Body of pancreas (tissue), 4 donors: ENCODE measurements around the gene TPPP3. TPM values are rescaled to one million over a fixed set of nuclear protein-coding genes. Genes with fewer than 3 reads are reported as not detected.
"Not testable (repeated sequence)": the region's sequence is repeated elsewhere in the genome, so short reads cannot be mapped to it uniquely, and the experiment has no call there.

ENCODE experiments used
- ATAC-seq: fragments of 150-250 bp; one replicate; pipeline ENCODE4 v1.9.1; 2016
- DNase-seq, 4 donors: peaks; one replicate each; pipeline ENCODE4 v3.0.0-alpha.2; 2019
- H3K27ac ChIP-seq, 4 donors: fragments of 200-600 bp; sonication (generic); 1 replicate in 3 of 4; 2 replicates in 1 of 4; pipeline versions ENCODE4 v1.5.1 to v1.6.1; 2016 to 2019; ENCODE audit warnings: mild to moderate bottlenecking in 1 of 4, mixed read lengths in 1 of 4, moderate library complexity in 1 of 4
- H3K27me3 ChIP-seq, 2 donors: fragments of 200-600 bp; sonication (generic); one replicate each; pipeline ENCODE4 v1.6.0; 2016; ENCODE audit warnings: mild to moderate bottlenecking in 1 of 2
- H3K36me3 ChIP-seq, 2 donors: fragments of 200-600 bp; sonication (generic); replicated peaks in 1 of 2; 2 replicates each; pipeline ENCODE4 v1.5.1; 2016; ENCODE audit warnings: low read depth in 2 of 2; ENCODE audit not compliant: insufficient read depth in 1 of 2
- H3K4me1 ChIP-seq: fragments of 200-600 bp; sonication (generic); one replicate; pipeline ENCODE4 v1.6.0; 2016
- H3K4me3 ChIP-seq, 2 donors: fragments of 200-600 bp; sonication (generic); 1 replicate in 1 of 2; 2 replicates in 1 of 2; pipeline ENCODE4 v1.5.1; 2016 to 2019
- H3K9me3 ChIP-seq, 3 donors: fragments of 200-600 bp; sonication (generic); 1 replicate in 2 of 3; 2 replicates in 1 of 3; pipeline ENCODE4 v1.5.1; 2016
- POLR2A ChIP-seq, 3 donors: fragments of 450-650 bp; IDR thresholded peaks; one replicate each; pipeline ENCODE4 v1.6.1; 2016; ENCODE audit warnings: antibody characterized with exemption in 3 of 3, mild to moderate bottlenecking in 2 of 3
- WGBS, 2 donors: methylation state at CpG; one replicate each; pipeline ENCODE4 v1.1.5; 2017; 5-methylcytosine and 5-hydroxymethylcytosine counted together
- intact Hi-C: fragments of 100-400 bp; cut with DNase I; formaldehyde crosslinking; loops from one replicate; pipeline ENCODE4 v1.15.1; 2023
- total RNA-seq, 2 donors: library from RNA; depleted of rRNA; stranded (reverse); fragments of >200 nt; gene quantifications; one replicate each; pipeline ENCODE4 v1.1.0, GENCODE V29; 2016
- TF ChIP-seq, protein P1 (sequence below), 7 experiments: fragments of 450-650 bp in 4 of 7; fragments of 200-600 bp in 3 of 7; sonication (generic) in 3 of 7; IDR thresholded peaks; one replicate each; pipeline ENCODE4 v1.5.1; 2016 to 2019; ENCODE audit warnings: antibody characterized with exemption in 7 of 7

Gene TPPP3
- total RNA-seq, 2 donors from 2014 or later: 11.2 to 30.0 TPM

DNA sequence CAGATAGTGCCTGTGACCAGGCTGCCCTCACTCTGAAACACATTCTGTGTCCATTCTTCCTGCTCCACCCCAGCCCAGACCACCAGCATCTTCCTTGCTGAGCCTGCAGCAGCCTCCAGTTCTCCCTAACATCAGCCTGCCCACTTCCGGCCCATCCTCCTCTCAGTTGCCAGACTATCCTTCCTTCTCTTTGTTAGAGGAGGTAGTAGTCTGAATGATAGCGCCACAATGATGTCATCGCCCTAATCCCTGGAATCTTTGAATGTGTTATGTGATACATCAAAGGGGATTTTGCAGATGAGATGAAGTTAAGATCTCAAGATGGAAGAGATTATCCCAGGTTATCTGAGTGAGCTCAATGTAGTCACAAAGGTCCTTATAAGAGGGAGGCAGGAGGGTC is 26.2 kb upstream of the TPPP3 start:
- no peaks in the 10 kb centered on the region for H3K36me3 ChIP-seq
- TF ChIP-seq, protein P1, sequence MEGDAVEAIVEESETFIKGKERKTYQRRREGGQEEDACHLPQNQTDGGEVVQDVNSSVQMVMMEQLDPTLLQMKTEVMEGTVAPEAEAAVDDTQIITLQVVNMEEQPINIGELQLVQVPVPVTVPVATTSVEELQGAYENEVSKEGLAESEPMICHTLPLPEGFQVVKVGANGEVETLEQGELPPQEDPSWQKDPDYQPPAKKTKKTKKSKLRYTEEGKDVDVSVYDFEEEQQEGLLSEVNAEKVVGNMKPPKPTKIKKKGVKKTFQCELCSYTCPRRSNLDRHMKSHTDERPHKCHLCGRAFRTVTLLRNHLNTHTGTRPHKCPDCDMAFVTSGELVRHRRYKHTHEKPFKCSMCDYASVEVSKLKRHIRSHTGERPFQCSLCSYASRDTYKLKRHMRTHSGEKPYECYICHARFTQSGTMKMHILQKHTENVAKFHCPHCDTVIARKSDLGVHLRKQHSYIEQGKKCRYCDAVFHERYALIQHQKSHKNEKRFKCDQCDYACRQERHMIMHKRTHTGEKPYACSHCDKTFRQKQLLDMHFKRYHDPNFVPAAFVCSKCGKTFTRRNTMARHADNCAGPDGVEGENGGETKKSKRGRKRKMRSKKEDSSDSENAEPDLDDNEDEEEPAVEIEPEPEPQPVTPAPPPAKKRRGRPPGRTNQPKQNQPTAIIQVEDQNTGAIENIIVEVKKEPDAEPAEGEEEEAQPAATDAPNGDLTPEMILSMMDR (IDR thresholded peaks at IDR 0.05): no peak
- H3K4me3 ChIP-seq: no peak overlapping the region
- H3K9me3 ChIP-seq: no peaks in the 10 kb centered on the region
- peaks cover 28% of the 10 kb centered on the region for H3K4me1 ChIP-seq
- DNase-seq (no peak), ATAC-seq (no peak)
- 81 to 92% methylated on average over 3 of the region's 3 CpGs for WGBS, 2 donors
- H3K27ac ChIP-seq: no peak overlapping the region
- H3K27me3 ChIP-seq: no peaks in the 10 kb centered on the region
- intact Hi-C loops: no loop called here

- ATAC-seq (no peak), DNase-seq (no peak)
- Histone ChIP-seq H3K9me3 (no peaks in the 10 kb centered on the region), H3K4me3 (no peak overlapping the region), H3K27me3 (no peaks in the 10 kb centered on the region), H3K36me3 (no peaks in the 10 kb centered on the region), H3K4me1 (peaks cover 23% of the 10 kb centered on the region), H3K27ac (no peak overlapping the region)
- intact Hi-C loops: no loop called here
- TF ChIP-seq, protein P1 (IDR thresholded peaks at IDR 0.05): no peak
- no peak for TF ChIP-seq POLR2A (IDR thresholded peaks at IDR 0.05)
- 47 to 52% methylated on average over 2 of the region's 2 CpGs for WGBS, 2 donors
Observed at GRCh38 chr16:67417333-67418061, 24.2 kb upstream of the TPPP3 start.

DNA sequence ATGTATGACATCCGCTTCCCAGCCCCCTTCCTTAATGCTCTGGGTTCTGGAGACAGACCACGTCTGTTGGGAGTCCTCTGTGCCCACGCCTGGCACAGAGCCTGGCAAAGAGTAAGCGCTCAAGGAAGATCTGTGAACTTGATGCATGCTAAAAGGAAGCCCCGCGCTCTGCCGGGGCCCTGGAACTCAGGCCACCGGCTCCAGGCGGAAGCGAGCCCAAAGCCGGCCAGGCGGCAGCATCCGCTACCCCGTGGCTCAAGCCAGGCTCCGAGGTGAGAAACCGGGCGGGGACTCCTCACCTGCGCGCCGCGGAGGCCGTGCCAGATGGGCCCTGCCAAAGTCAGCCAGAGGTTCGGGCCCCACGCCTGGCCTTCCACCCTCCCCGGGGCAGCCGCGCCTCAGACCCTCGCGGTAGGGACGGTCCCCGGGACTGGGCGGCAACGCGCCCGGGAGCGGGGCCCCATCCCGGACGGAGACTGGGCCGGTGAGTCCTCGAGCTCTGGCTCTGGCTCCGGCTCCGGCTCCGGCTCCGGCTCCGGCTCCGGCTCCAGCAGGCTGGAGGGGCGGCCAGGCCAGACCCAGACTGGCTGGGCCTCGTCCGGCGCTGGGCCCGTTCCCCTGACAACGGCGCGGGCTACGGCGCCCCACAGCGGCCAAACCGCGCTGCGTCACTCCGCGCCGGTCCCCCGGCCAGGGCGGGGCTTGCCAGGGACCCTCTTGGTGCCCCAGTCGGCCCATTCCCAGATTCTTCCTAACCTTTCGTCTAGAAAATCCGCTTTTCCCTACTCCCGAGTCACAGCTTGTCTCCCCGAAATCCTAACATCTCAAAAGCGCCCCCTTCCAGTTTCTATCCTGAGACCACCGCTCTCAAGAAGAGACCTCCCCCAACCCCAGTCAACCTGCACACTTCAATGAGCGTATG is 22.8 kb upstream of the TPPP3 start, which contains the start of gene ZDHHC1:
TSS of gene ZDHHC1 (minus strand) at position 606 of the 922 bp plus-strand sequence. CDS start 8,702 bp downstream, outside the sequence.
- no peaks in the 10 kb centered on the region for H3K36me3 ChIP-seq
- WGBS, 2 donors: 1 to 2% methylated on average over 20 to 73 of the region's 73 CpGs
- peak within 1 kb of the TSS; percentile 26 to 86 for H3K4me3 ChIP-seq
- TF ChIP-seq, protein P1 (IDR thresholded peaks at IDR 0.05): peak; percentile 27 to 69 (median 49)
- peak; percentile 42 to 72 (median 59) for TF ChIP-seq POLR2A (IDR thresholded peaks at IDR 0.05)
- H3K27ac ChIP-seq: peak within 1 kb of the TSS; percentile 54 to 85 (median 82)
- H3K9me3 ChIP-seq: no peaks in the 10 kb centered on the region
- ATAC-seq (peak; percentile 94), DNase-seq (peak; percentile 70 to 82 (median 75))
- intact Hi-C loops: no loop called here
- H3K4me1 ChIP-seq: peaks cover 23% of the 10 kb centered on the region
- no peaks in the 10 kb centered on the region for H3K27me3 ChIP-seq

DNA sequence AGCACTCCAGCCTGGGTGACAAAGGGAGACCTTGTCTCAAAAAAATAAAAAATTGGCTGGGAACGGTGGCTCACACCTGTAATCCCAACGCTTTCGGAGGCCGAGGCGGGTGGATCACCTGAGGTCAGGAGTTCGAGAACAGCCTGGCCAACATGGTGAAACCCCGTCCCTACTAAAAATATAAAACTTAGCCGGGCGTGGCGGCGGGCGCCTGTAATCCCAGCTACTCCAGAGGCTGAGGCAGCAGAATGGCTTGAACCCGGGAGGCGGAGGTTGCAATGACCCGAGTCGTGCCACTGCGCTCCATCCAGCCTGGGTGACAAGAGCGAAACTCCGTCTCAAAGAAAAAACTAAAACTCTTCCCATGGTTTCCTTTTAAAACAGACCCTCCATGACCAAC is 22.1 kb upstream of the TPPP3 start:
- H3K9me3 ChIP-seq, H3K36me3 ChIP-seq, intact Hi-C loops, DNase-seq, ATAC-seq, H3K27me3 ChIP-seq: not testable (repeated sequence)
- peaks cover 23% of the 10 kb centered on the region for H3K4me1 ChIP-seq
- H3K27ac ChIP-seq: peak overlapping the region in 3 of 4 donors; percentile 81 to 85 (median 82)
- H3K4me3 ChIP-seq: peak overlapping the region in 1 of 2 donors; percentile 26
- WGBS, 2 donors: 91 to 92% methylated on average over 19 of the region's 19 CpGs
